Nephron (organoid): ENCODE data around the gene ASB13.

ENCODE experiments used
- H3K27ac Mint-ChIP-seq, 3 experiments: 2 replicates each; pipeline ENCODE4 v1.8.0; 2020; ENCODE audit warnings: mixed read lengths in 3 of 3, mild to moderate bottlenecking in 2 of 3, moderate library complexity in 1 of 3
- H3K27me3 Mint-ChIP-seq: 2 replicates; pipeline ENCODE4 v1.8.0; 2021; ENCODE audit warnings: low read depth, mild to moderate bottlenecking, moderate library complexity, mixed read lengths
- H3K36me3 Mint-ChIP-seq: 2 replicates; pipeline ENCODE4 v1.8.0; 2020; ENCODE audit warnings: low read depth, mixed read lengths
- H3K4me1 Mint-ChIP-seq: 2 replicates; pipeline ENCODE4 v1.8.0; 2020; ENCODE audit warnings: mixed read lengths
- H3K4me3 Mint-ChIP-seq, 3 experiments: 2 replicates each; pipeline ENCODE4 v1.8.0; 2020; ENCODE audit warnings: mild to moderate bottlenecking in 3 of 3, mixed read lengths in 3 of 3, moderate library complexity in 2 of 3
- H3K9me3 Mint-ChIP-seq: 2 replicates; pipeline ENCODE4 v1.8.0; 2020; ENCODE audit warnings: mixed read lengths
- CTCF ChIP-seq, 3 experiments: fragments of 200-600 bp; sonication (generic); IDR thresholded peaks; one replicate each; pipeline ENCODE4 v1.5.0; 2021; ENCODE audit warnings: antibody characterized with exemption in 3 of 3; ENCODE audit not compliant: unreplicated experiment in 3 of 3

ASB13 gene

GRCh38 chr10:5668429-5668828, 2.0 kb upstream of the ASB13 start:
- no peak overlapping the region for H3K27ac Mint-ChIP-seq
- H3K9me3 Mint-ChIP-seq: peaks cover 2% of the 10 kb centered on the region
- no peaks in the 10 kb centered on the region for H3K36me3 Mint-ChIP-seq
- TF ChIP-seq CTCF (IDR thresholded peaks at IDR 0.05; ENCODE audit: unreplicated experiment in 3 of 3): no peak
- no peaks in the 10 kb centered on the region for H3K27me3 Mint-ChIP-seq
- peaks cover 27% of the 10 kb centered on the region for H3K4me1 Mint-ChIP-seq
- H3K4me3 Mint-ChIP-seq: peak overlapping the region; percentile 64 to 83 (median 81)

GRCh38 chr10:5666841-5667630, 641 bp upstream of the ASB13 start:
- Mint-ChIP-seq H3K27me3 (no peaks in the 10 kb centered on the region), H3K4me3 (peak overlapping the region; percentile 90 to 98 (median 98)), H3K27ac (peak overlapping the region in 2 of 3 experiments; percentile 72), H3K4me1 (peaks cover 36% of the 10 kb centered on the region), H3K36me3 (no peaks in the 10 kb centered on the region), H3K9me3 (no peaks in the 10 kb centered on the region)
- TF ChIP-seq CTCF (IDR thresholded peaks at IDR 0.05; ENCODE audit: unreplicated experiment in 3 of 3): no peak

DNA sequence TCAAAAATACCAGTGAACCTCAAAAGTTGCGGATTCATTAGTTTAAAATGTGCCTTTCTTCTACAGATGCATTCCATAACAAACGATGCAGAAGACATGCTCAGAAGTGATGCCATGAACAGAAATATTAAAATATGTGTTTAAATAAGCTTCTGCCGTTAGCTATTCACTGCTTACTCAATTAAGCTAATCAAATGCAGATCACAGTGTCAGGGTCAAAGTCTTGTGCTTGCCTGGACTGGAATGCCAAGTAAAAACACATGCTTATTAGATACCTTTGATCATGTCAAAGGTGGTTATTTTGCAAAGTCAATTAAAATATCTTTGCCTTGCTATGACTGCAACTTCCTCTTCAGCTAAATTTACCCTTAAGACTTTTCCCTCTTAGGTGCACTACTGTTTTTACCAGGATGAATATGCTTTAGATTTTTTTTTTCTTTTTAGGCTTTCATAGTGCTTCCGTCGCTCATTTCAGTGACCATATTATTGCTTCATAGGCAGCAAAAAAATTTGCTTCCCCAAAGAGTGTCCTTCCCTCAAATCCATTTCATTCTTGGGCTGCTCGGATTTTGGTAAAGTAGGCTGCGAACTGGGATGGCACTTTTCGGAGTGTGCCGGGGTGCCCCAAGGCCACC, 905 bp downstream of the ASB13 start:
- Mint-ChIP-seq H3K36me3 (no peaks in the 10 kb centered on the region), H3K27ac (peak overlapping the region; percentile 43 to 70 (median 64)), H3K4me3 (peak overlapping the region; percentile 79 to 85 (median 85)), H3K27me3 (no peaks in the 10 kb centered on the region), H3K9me3 (no peaks in the 10 kb centered on the region), H3K4me1 (peaks cover 41% of the 10 kb centered on the region)
- no peak for TF ChIP-seq CTCF (IDR thresholded peaks at IDR 0.05; ENCODE audit: unreplicated experiment in 3 of 3)

DNA sequence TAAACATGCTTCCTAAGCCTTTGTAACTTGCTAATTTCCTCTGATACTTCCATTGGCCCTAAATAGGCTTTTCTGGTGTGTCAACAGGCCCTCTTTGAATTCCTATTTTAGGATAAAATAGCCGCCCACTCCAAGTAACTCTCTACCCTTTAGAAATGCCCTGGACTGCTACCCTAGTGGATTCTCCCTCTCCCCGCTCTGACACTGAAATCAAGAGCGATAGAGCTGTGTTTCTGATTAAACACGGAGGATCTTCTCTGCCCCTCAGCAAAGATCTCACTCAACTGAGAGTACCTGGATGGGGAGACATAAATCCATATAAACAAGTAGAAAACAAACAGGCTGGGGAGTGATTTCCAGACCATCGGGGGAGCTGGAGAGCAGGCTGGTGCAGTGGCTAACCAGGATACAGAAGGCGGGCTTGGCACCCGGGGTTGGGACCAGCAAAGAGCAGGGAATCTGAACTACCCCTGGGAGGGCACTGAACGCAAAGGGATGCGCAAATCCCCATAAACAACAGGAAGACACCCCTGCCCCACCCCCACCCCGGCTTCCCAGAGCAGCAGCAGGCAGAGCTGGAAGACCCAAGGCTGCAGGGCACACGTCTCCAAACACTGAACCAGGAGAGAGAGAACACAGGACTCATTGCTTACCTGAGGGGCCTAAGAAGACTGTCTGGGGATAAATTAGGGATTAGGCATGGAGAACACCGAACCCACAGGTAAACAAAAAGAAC, 2.5 kb downstream of the ASB13 start:
- Mint-ChIP-seq H3K27me3 (no peaks in the 10 kb centered on the region), H3K36me3 (no peaks in the 10 kb centered on the region), H3K9me3 (no peaks in the 10 kb centered on the region), H3K4me1 (peaks cover 51% of the 10 kb centered on the region), H3K27ac (peak overlapping the region in 2 of 3 experiments; percentile 17 to 35), H3K4me3 (peak overlapping the region; percentile 47 to 68 (median 57))
- TF ChIP-seq CTCF (IDR thresholded peaks at IDR 0.05; ENCODE audit: unreplicated experiment in 3 of 3): no peak

DNA sequence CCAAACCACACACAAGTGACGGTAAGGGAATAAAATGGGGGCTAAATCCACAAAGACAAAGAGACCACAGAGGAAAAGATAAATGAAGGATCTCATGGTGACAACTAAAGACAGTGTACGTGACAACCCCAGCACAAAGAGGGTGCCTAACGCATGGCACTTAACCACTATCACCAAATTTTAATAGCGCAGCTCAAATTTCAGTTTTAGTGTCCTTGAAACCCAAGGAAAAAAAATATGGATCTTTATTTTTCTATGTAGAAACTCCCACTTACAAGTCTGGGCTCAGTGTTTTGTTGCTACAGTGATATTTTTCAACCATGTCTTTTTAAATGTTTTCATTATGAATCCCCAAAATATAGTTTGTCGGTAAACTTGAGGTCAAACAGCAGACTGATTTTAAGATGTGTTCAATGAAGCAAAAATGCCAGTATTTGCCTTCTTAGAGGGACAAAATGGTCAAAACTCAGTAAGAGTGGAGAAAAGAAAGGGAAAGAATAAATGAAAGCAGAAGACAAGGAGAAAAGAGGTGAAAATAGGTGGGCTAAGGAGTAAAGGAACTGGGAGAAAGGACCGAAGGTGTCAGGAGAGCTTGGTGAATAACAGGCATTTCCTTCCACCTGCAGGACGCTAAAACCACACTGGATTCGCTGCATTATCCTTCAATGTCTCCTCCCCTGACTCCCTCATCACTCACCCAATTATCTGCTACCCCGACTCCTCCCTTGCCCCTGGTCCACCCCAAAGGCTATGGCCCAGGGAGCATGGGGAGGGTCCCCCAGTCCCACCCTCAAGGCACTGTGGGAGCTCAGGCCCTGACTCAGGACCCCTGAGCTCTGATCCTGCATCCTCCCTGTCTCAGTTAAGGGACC, 3.5 kb downstream of the ASB13 start:
- Mint-ChIP-seq H3K27ac (peak overlapping the region in 2 of 3 experiments; percentile 45 to 56), H3K4me1 (peaks cover 50% of the 10 kb centered on the region), H3K36me3 (no peaks in the 10 kb centered on the region), H3K4me3 (peak overlapping the region; percentile 63 to 82 (median 67)), H3K27me3 (no peaks in the 10 kb centered on the region), H3K9me3 (no peaks in the 10 kb centered on the region)
- no peak for TF ChIP-seq CTCF (IDR thresholded peaks at IDR 0.05; ENCODE audit: unreplicated experiment in 3 of 3)
